ENCODE measurements around the gene MEIS1. TPM values are rescaled to one million over a fixed set of nuclear protein-coding genes. Genes with fewer than 3 reads are reported as not detected.

Gene MEIS1
- total RNA-seq, 1 experiment from 2014 or later = 11.5 TPM

DNA sequence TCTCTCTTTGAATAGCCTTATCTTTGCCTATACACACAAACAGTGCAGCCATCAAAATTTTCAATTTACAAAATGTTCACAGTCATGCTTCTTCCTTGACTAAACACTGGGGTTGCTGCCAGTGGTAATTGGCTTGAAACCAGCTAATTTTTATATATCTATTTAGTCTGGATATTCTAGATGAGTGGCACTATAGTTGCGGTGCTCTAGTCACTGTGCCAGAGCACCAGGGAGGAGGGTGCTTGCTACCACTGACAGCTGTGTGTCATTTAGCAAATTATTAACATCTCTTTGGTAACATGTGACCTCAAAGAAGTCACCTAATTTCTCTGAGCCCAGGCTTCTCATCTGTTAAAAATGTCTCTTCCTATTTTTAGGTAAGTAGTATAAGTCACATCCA is 130.4 kb downstream of the MEIS1 start:
- DNase-seq = no peak
- CTCF ChIA-PET = no interaction called here
- H3K27ac Mint-ChIP-seq (ENCODE audit: unreplicated experiment) = no peak overlapping the region
- no peaks in the 10 kb centered on the region for H3K27me3 Mint-ChIP-seq (ENCODE audit: unreplicated experiment)
- no TSS peak for BruUV-seq (replicated peaks)
- H3K36me3 Mint-ChIP-seq (ENCODE audit: insufficient read depth, unreplicated experiment) = no peaks in the 10 kb centered on the region
- H3K9me3 Mint-ChIP-seq (ENCODE audit: low read depth, unreplicated experiment) = no peaks in the 10 kb centered on the region
- no peaks in the 10 kb centered on the region for H3K4me1 Mint-ChIP-seq (ENCODE audit: low read depth, unreplicated experiment)
- H3K4me3 Mint-ChIP-seq (ENCODE audit: low read depth, unreplicated experiment) = no peak overlapping the region
- TF ChIP-seq, protein P1, sequence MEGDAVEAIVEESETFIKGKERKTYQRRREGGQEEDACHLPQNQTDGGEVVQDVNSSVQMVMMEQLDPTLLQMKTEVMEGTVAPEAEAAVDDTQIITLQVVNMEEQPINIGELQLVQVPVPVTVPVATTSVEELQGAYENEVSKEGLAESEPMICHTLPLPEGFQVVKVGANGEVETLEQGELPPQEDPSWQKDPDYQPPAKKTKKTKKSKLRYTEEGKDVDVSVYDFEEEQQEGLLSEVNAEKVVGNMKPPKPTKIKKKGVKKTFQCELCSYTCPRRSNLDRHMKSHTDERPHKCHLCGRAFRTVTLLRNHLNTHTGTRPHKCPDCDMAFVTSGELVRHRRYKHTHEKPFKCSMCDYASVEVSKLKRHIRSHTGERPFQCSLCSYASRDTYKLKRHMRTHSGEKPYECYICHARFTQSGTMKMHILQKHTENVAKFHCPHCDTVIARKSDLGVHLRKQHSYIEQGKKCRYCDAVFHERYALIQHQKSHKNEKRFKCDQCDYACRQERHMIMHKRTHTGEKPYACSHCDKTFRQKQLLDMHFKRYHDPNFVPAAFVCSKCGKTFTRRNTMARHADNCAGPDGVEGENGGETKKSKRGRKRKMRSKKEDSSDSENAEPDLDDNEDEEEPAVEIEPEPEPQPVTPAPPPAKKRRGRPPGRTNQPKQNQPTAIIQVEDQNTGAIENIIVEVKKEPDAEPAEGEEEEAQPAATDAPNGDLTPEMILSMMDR (IDR thresholded peaks at IDR 0.05; ENCODE audit: unreplicated experiment) = no peak
- intact Hi-C loops (cut with micrococcal nuclease; ENCODE audit: unreplicated experiment) = no loop called here

DNA sequence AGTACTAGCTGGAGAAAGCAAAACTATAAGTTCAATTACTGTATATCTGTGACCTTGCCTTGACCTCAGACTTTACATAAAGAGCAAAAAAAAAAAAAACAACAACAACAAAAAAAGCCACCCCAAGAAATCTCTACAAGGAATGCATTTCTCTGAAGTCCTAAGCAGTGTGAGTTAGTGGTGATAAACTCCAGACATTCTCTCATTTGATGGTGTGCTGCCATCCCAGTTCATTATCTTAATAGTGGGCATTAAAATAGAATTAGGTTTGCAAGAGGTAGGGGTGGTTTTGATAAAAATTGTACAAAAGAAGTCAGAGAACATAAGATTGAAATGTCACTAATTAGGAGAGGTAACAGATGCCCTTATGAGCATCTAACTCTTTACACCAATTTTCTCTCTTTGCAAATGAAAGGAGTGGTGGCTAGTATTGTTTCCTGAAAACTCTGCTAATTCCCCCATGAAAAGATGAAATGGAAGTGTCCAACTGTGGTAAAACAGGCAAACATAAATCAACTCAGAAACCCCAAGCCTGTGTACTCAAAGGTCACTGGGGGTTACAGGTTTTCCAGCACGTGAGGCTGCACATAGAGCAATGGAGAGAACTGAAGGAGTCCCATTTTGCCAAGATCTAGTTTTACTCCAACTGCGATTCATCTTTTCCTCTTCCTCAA is 131.9 kb downstream of the MEIS1 start:
- Mint-ChIP-seq H3K4me3 (ENCODE audit: low read depth, unreplicated experiment) (no peak overlapping the region), H3K36me3 (ENCODE audit: insufficient read depth, unreplicated experiment) (no peaks in the 10 kb centered on the region), H3K9me3 (ENCODE audit: low read depth, unreplicated experiment) (no peaks in the 10 kb centered on the region), H3K27me3 (ENCODE audit: unreplicated experiment) (no peaks in the 10 kb centered on the region), H3K4me1 (ENCODE audit: low read depth, unreplicated experiment) (no peaks in the 10 kb centered on the region), H3K27ac (ENCODE audit: unreplicated experiment) (no peak overlapping the region)
- TF ChIP-seq, protein P1 (IDR thresholded peaks at IDR 0.05; ENCODE audit: unreplicated experiment) = no peak
- DNase-seq = no peak
- CTCF ChIA-PET = interaction anchor here (0.6 kb wide), 1 partner anchor 1652 kb away, joined by 4 read pairs; no protein-coding TSS in a partner anchor
- intact Hi-C loops (cut with micrococcal nuclease; ENCODE audit: unreplicated experiment) = no loop called here
- no TSS peak for BruUV-seq (replicated peaks)

DNA sequence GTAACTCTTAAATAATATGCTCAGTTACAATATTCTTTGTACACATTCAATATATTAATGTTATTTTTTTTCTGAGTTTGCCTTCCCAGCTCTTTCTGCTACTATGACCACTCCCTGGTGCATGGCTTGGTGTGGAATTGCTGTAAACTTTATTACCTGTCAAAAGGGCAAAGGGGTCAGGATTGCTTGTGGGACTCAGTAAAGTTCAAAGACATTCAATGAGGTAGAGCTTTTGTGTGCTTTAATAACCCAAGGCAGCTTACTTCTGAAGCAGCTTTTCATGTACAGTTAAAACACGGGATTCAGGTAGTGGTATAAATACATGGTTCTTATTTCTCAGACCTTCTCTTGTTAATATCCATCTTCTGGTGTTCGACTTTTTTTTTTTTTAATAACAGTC is 132.8 kb downstream of the MEIS1 start:
- intact Hi-C loops (cut with micrococcal nuclease; ENCODE audit: unreplicated experiment) = no loop called here
- Mint-ChIP-seq H3K36me3 (ENCODE audit: insufficient read depth, unreplicated experiment) (no peaks in the 10 kb centered on the region), H3K4me3 (ENCODE audit: low read depth, unreplicated experiment) (no peak overlapping the region), H3K27me3 (ENCODE audit: unreplicated experiment) (no peaks in the 10 kb centered on the region), H3K4me1 (ENCODE audit: low read depth, unreplicated experiment) (no peaks in the 10 kb centered on the region), H3K9me3 (ENCODE audit: low read depth, unreplicated experiment) (no peaks in the 10 kb centered on the region), H3K27ac (ENCODE audit: unreplicated experiment) (no peak overlapping the region)
- BruUV-seq (replicated peaks) = no TSS peak
- CTCF ChIA-PET = interaction anchor here (0.6 kb wide), 1 partner anchor 131 kb away, joined by 3 read pairs; no protein-coding TSS in a partner anchor
- no peak for DNase-seq
- TF ChIP-seq, protein P1 (IDR thresholded peaks at IDR 0.05; ENCODE audit: unreplicated experiment) = no peak

DNA sequence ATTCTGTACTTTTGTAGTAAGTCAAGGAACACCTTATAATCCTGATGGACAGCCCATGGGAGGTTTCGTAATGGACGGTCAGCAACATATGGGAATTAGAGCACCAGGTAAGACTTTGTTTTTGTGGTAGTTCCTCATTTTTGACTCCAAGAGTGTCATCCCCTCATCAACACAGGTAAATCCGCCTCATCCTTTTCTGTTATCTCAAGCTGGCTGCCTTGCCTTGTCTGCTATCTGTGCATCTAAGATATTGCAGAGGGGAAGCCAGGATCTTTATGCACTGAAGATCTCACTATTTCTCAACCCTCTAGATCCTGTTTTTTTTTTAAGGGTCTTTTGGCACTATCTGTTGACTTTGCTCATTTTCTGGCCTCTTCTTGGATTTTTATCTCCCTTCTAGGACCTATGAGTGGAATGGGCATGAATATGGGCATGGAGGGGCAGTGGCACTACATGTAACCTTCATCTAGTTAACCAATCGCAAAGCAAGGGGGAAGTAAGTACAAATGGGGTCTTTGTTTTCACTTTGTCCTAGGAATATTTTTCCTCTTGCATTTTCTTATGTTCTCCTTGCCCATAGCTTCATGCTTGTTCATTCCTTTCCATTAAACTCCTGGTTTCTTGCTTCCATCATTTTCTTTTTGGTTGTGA is 133.8 kb downstream of the MEIS1 start:
- CTCF ChIA-PET = no interaction called here
- Mint-ChIP-seq H3K4me1 (ENCODE audit: low read depth, unreplicated experiment) (peaks cover 4% of the 10 kb centered on the region), H3K27me3 (ENCODE audit: unreplicated experiment) (no peaks in the 10 kb centered on the region)

More for the DNA sequence above, 133.8 kb downstream of the MEIS1 start:
- no peak overlapping the region for H3K27ac Mint-ChIP-seq (ENCODE audit: unreplicated experiment)
- no peaks in the 10 kb centered on the region for H3K9me3 Mint-ChIP-seq (ENCODE audit: low read depth, unreplicated experiment)
- H3K36me3 Mint-ChIP-seq (ENCODE audit: insufficient read depth, unreplicated experiment) = no peaks in the 10 kb centered on the region
- H3K4me3 Mint-ChIP-seq (ENCODE audit: low read depth, unreplicated experiment) = no peak overlapping the region
- DNase-seq = no peak
- TF ChIP-seq, protein P1 (IDR thresholded peaks at IDR 0.05; ENCODE audit: unreplicated experiment) = no peak
- no TSS peak for BruUV-seq (replicated peaks)
- intact Hi-C loops (cut with micrococcal nuclease; ENCODE audit: unreplicated experiment) = no loop called here

Measured in Calu3 (cell line).